SK-N-SH treated with all-trans-retinoic acid at 6 μM for 48 hours (cell line): ENCODE data around the gene ZNF581.
A peak's percentile ranks its signal among the peaks of the same experiment; 100 is the strongest.

ENCODE experiments used
- ATAC-seq: fragments of 200-7000 bp; cut with Tn5 transposase; 3 replicates; pipeline ENCODE4 v1.9.1; 2020; ENCODE audit warnings: mild to moderate bottlenecking, moderate library complexity
- ARNTL ChIP-seq: fragments of 450-650 bp; formaldehyde crosslinking; IDR thresholded peaks from 2 replicates; pipeline ENCODE4 v1.5.0; 2020; ENCODE audit warnings: low read depth, mild to moderate bottlenecking, moderate library complexity, borderline replicate concordance
- BACH2 ChIP-seq: fragments of 250-450 bp; sonication (Bioruptor Pico); IDR thresholded peaks from 2 replicates; pipeline ENCODE4 v1.9.0; 2021; ENCODE audit warnings: mild to moderate bottlenecking, borderline replicate concordance
- CREB5 ChIP-seq: fragments of 250-450 bp; sonication (Bioruptor Pico); IDR thresholded peaks from 2 replicates; pipeline ENCODE4 v1.5.1; 2020; ENCODE audit warnings: low read depth, mild to moderate bottlenecking, moderate library complexity
- CSDC2 ChIP-seq: fragments of 250-450 bp; sonication (Bioruptor Pico); IDR thresholded peaks from 2 replicates; pipeline ENCODE4 v1.5.0; 2020; ENCODE audit warnings: mild to moderate bottlenecking, moderate library complexity
- CSRNP3 ChIP-seq: fragments of 250-450 bp; sonication (Bioruptor Pico); IDR thresholded peaks from 2 replicates; pipeline ENCODE4 v1.5.1; 2021; ENCODE audit warnings: mild to moderate bottlenecking, moderate library complexity
- ESRRG ChIP-seq: fragments of 250-450 bp; sonication (Bioruptor Pico); IDR thresholded peaks from 2 replicates; pipeline ENCODE4 v1.6.1; 2021; ENCODE audit warnings: mild to moderate bottlenecking
- GLIS3 ChIP-seq: fragments of 250-450 bp; sonication (Bioruptor Pico); IDR thresholded peaks from 2 replicates; pipeline ENCODE4 v1.5.0; 2020; ENCODE audit warnings: mild to moderate bottlenecking, moderate library complexity
- PATZ1 ChIP-seq: fragments of 250-450 bp; sonication (Bioruptor Pico); IDR thresholded peaks from 2 replicates; pipeline ENCODE4 v1.8.0; 2020; ENCODE audit warnings: mild to moderate bottlenecking, moderate library complexity, borderline replicate concordance
- RARB ChIP-seq: fragments of 250-450 bp; sonication (Bioruptor Pico); IDR thresholded peaks from 2 replicates; pipeline ENCODE4 v1.8.0; 2021; ENCODE audit warnings: mild to moderate bottlenecking, moderate library complexity
- SNAI2 ChIP-seq: fragments of 250-450 bp; sonication (Bioruptor Pico); IDR thresholded peaks from 2 replicates; pipeline ENCODE4 v1.5.0; 2020; ENCODE audit warnings: mild to moderate bottlenecking, moderate library complexity
- TCF4 ChIP-seq: fragments of 250-450 bp; sonication (Bioruptor Pico); IDR thresholded peaks from 2 replicates; pipeline ENCODE4 v1.8.0; 2021; ENCODE audit warnings: mild to moderate bottlenecking, moderate library complexity, borderline replicate concordance
- TOX ChIP-seq: fragments of 250-450 bp; sonication (Bioruptor Pico); IDR thresholded peaks from 2 replicates; pipeline ENCODE4 v1.8.0; 2021; ENCODE audit warnings: mild to moderate bottlenecking, moderate library complexity, borderline replicate concordance
- TSHZ2 ChIP-seq: fragments of 250-450 bp; sonication (Bioruptor Pico); IDR thresholded peaks from 2 replicates; pipeline ENCODE4 v1.5.0; 2020; ENCODE audit warnings: mild to moderate bottlenecking, moderate library complexity
- ZC3H10 ChIP-seq: fragments of 250-450 bp; sonication (Bioruptor Pico); IDR thresholded peaks from 2 replicates; pipeline ENCODE4 v1.5.1; 2021; ENCODE audit warnings: mild to moderate bottlenecking, moderate library complexity
- ZFP3 ChIP-seq: fragments of 250-450 bp; sonication (Bioruptor Pico); IDR thresholded peaks from 2 replicates; pipeline ENCODE4 v1.5.0; 2020; ENCODE audit warnings: mild to moderate bottlenecking, moderate library complexity
- ZFP30 ChIP-seq: fragments of 450-650 bp; formaldehyde crosslinking; IDR thresholded peaks from 2 replicates; pipeline ENCODE4 v1.5.0; 2022; ENCODE audit warnings: mild to moderate bottlenecking, moderate library complexity
- ZNF565 ChIP-seq: fragments of 450-650 bp; formaldehyde crosslinking; conservative IDR thresholded peaks from 2 replicates; pipeline ENCODE4 v1.5.0; 2020; ENCODE audit warnings: low read depth, mild to moderate bottlenecking, moderate library complexity
- ZNF70 ChIP-seq: fragments of 450-650 bp; formaldehyde crosslinking; IDR thresholded peaks from 2 replicates; pipeline ENCODE4 v1.5.0; 2020; ENCODE audit warnings: mild to moderate bottlenecking, moderate library complexity
- ZNF8 ChIP-seq: fragments of 450-650 bp; formaldehyde crosslinking; IDR thresholded peaks from 2 replicates; pipeline ENCODE4 v1.5.0; 2020; ENCODE audit warnings: mild to moderate bottlenecking, moderate library complexity

The ZNF581 gene

GRCh38 chr19:55654323-55654867 is 10.9 kb downstream of the ZNF581 start:
- ATAC-seq: peak; percentile 88
- TF ChIP-seq ESRRG (CRISPR knock-in tag): no peak
- no peak for TF ChIP-seq BACH2 (CRISPR knock-in tag)
- no peak for TF ChIP-seq ZNF8 (CRISPR knock-in tag)
- TF ChIP-seq ZC3H10: no peak
- no peak for TF ChIP-seq SNAI2 (CRISPR knock-in tag)
- no peak for TF ChIP-seq ZNF70 (CRISPR knock-in tag)
- no peak for TF ChIP-seq ZNF565 (CRISPR knock-in tag)
- no peak for TF ChIP-seq CSRNP3 (CRISPR knock-in tag)
- TF ChIP-seq TCF4: no peak
- no peak for TF ChIP-seq ARNTL
- no peak for TF ChIP-seq ZFP3 (CRISPR knock-in tag)
- TF ChIP-seq ZFP30 (CRISPR knock-in tag): no peak
- TF ChIP-seq TOX (CRISPR knock-in tag): no peak
- no peak for TF ChIP-seq TSHZ2 (CRISPR knock-in tag)
- TF ChIP-seq CREB5 (CRISPR knock-in tag): no peak

GRCh38 chr19:55654868-55655647 is 11.6 kb downstream of the ZNF581 start, which contains the start of gene U2AF2:
Gene U2AF2 (plus strand): TSS chr19:55655035. CDS start chr19:55655105, 70 bp downstream.
- peak; percentile 60 for ATAC-seq
- no peak for TF ChIP-seq ARNTL
- no peak for TF ChIP-seq CREB5 (CRISPR knock-in tag)
- no peak for TF ChIP-seq GLIS3 (CRISPR knock-in tag)
- TF ChIP-seq ZFP30 (CRISPR knock-in tag): no peak
- TF ChIP-seq ZC3H10: no peak

GRCh38 chr19:55655648-55656040 is 12.2 kb downstream of the ZNF581 start:
- TF ChIP-seq ZFP30 (CRISPR knock-in tag) (no peak), RARB (CRISPR knock-in tag) (no peak), CREB5 (CRISPR knock-in tag) (no peak), ZNF70 (CRISPR knock-in tag) (no peak), PATZ1 (CRISPR knock-in tag) (peak; percentile 56; the same call in 1 of the 2 replicates), GLIS3 (CRISPR knock-in tag) (no peak), TOX (CRISPR knock-in tag) (no peak), CSDC2 (CRISPR knock-in tag) (no peak), ZNF565 (CRISPR knock-in tag) (no peak)

More at GRCh38 chr19:55655648-55656040, 12.2 kb downstream of the ZNF581 start:
- ATAC-seq: no peak
